ENCODE measurements around the gene PATJ. TPM values are rescaled to one million over a fixed set of nuclear protein-coding genes. Genes with fewer than 3 reads are reported as not detected.

Gene PATJ
- polyA plus RNA-seq, 1 donor (not counting 4 experiments of a cell fraction or from before 2014, with no cell fraction given), result 28.1 TPM

DNA sequence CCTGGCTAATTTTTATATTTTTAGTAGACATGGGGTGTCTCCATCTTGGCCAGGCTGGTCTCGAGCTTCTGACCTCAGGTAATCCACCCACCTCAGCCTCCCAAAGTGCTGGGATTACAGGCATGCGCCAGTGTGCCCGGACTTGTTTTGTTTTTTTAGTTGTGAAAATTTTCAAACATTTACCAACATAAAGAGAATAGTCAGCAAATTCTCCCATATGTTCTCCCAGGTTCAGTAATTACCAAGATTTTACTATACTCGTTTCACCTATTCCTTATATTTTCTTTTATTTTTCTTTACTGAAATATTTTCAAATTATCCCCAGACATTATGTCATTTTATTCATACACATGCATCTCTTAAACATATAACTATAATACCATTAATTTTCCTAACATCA, 234.3 kb downstream of the PATJ start:
- Histone ChIP-seq H3K9me1 (ENCODE audit: control insufficient read depth, extremely low read depth, insufficient read depth, low read length) (no peaks in the 10 kb centered on the region), H3K4me2 (ENCODE audit: control insufficient read depth, extremely low read depth, insufficient read depth, low read depth, low read length) (no peak overlapping the region), H3K9ac (ENCODE audit: control insufficient read depth, extremely low read depth, insufficient read depth, low read length) (no peak overlapping the region), H3K79me2 (ENCODE audit: control insufficient read depth, insufficient read depth, low read length) (no peaks in the 10 kb centered on the region), H3K9me3 (ENCODE audit: control insufficient read depth, low read depth, low read length) (no peaks in the 10 kb centered on the region), H3K27me3 (ENCODE audit: control insufficient read depth, extremely low read depth, insufficient read depth, low read length) (no peaks in the 10 kb centered on the region), H3K27ac (ENCODE audit: control insufficient read depth, insufficient read depth, low read length) (no peak overlapping the region), H3K36me3 (ENCODE audit: control insufficient read depth in 2 of 2, extremely low read depth in 1 of 2, insufficient read depth in 2 of 2, low read length in 2 of 2) (peaks cover 0 to 6% of the 10 kb centered on the region in 2 experiments), H3K4me1 (ENCODE audit: control insufficient read depth, extremely low read depth, insufficient read depth, low read length) (no peaks in the 10 kb centered on the region), H2AFZ (ENCODE audit: control insufficient read depth, low read length) (no peak overlapping the region), H3K4me3 (ENCODE audit: control insufficient read depth in 2 of 3, extremely low read depth in 1 of 3, insufficient read depth in 2 of 3, low read depth in 1 of 3, low read length in 3 of 3) (no peak overlapping the region), H4K20me1 (ENCODE audit: control insufficient read depth, extremely low read depth, insufficient read depth, low read length) (no peaks in the 10 kb centered on the region)
- DNase-seq (ENCODE audit: low read depth, low spot score), result no peak
- dilution Hi-C loops (cut with MboI; ENCODE audit: extremely low pct_ligation_motif_present, low sequenced_read_pairs), result no loop called here
- FAIRE-seq, result no peak
- no peak for TF ChIP-seq CTCF (optimal IDR thresholded peaks at IDR 0.05 in 1 of 3, IDR thresholded peaks at IDR 0.05 in 1 of 3, conservative IDR thresholded peaks at IDR 0.05 in 1 of 3; ENCODE audit: extremely low read depth in 1 of 3, insufficient read depth in 2 of 3, low read length in 3 of 3)
- TF ChIP-seq EZH2 (IDR thresholded peaks at IDR 0.05; ENCODE audit: low read length), result no peak

- dilution Hi-C loops (cut with MboI; ENCODE audit: extremely low pct_ligation_motif_present, low sequenced_read_pairs), result no loop called here
- H3K36me3 ChIP-seq (ENCODE audit: control insufficient read depth in 2 of 2, extremely low read depth in 1 of 2, insufficient read depth in 2 of 2, low read length in 2 of 2), result peaks cover 0 to 7% of the 10 kb centered on the region in 2 experiments
- no peak overlapping the region for H3K4me2 ChIP-seq (ENCODE audit: control insufficient read depth, extremely low read depth, insufficient read depth, low read depth, low read length)
- H3K4me1 ChIP-seq (ENCODE audit: control insufficient read depth, extremely low read depth, insufficient read depth, low read length), result no peaks in the 10 kb centered on the region
- no peaks in the 10 kb centered on the region for H3K27me3 ChIP-seq (ENCODE audit: control insufficient read depth, extremely low read depth, insufficient read depth, low read length)
- H4K20me1 ChIP-seq (ENCODE audit: control insufficient read depth, extremely low read depth, insufficient read depth, low read length), result no peaks in the 10 kb centered on the region
- H3K79me2 ChIP-seq (ENCODE audit: control insufficient read depth, insufficient read depth, low read length), result no peaks in the 10 kb centered on the region
- no peak overlapping the region for H2AFZ ChIP-seq (ENCODE audit: control insufficient read depth, low read length)
- H3K27ac ChIP-seq (ENCODE audit: control insufficient read depth, insufficient read depth, low read length), result no peak overlapping the region
- H3K9me1 ChIP-seq (ENCODE audit: control insufficient read depth, extremely low read depth, insufficient read depth, low read length), result no peaks in the 10 kb centered on the region
- DNase-seq (ENCODE audit: low read depth, low spot score) (no peak), FAIRE-seq (no peak)
- no peak overlapping the region for H3K4me3 ChIP-seq (ENCODE audit: control insufficient read depth in 2 of 3, extremely low read depth in 1 of 3, insufficient read depth in 2 of 3, low read depth in 1 of 3, low read length in 3 of 3)
- H3K9ac ChIP-seq (ENCODE audit: control insufficient read depth, extremely low read depth, insufficient read depth, low read length), result no peak overlapping the region
- H3K9me3 ChIP-seq (ENCODE audit: control insufficient read depth, low read depth, low read length), result no peaks in the 10 kb centered on the region
- TF ChIP-seq CTCF (optimal IDR thresholded peaks at IDR 0.05 in 1 of 3, IDR thresholded peaks at IDR 0.05 in 1 of 3, conservative IDR thresholded peaks at IDR 0.05 in 1 of 3; ENCODE audit: extremely low read depth in 1 of 3, insufficient read depth in 2 of 3, low read length in 3 of 3), result no peak
- TF ChIP-seq EZH2 (IDR thresholded peaks at IDR 0.05; ENCODE audit: low read length), result no peak
These were observed 236.5 kb downstream of the PATJ start for GRCh38 chr1:61978796-61979195.

Data from keratinocyte (primary cell).